HepG2 (cell line): ENCODE measurements around the gene GHR. TPM values are rescaled to one million over a fixed set of nuclear protein-coding genes. Genes with fewer than 3 reads are reported as not detected.
A peak's percentile ranks its signal among the peaks of the same experiment; 100 is the strongest.

Experiments
- ATAC-seq: fragments of 200-7000 bp; cut with Tn5 transposase; 3 replicates; pipeline ENCODE4 v1.9.1; 2020; ENCODE audit warnings: mild to moderate bottlenecking, moderate library complexity
- BruUV-seq: library from RNA; stranded (reverse); fragments of 400-500 nt; replicated peaks from 2 replicates; lab custom pipeline; 2021; lab: Mats Ljungman, UMichigan
- CTCF ChIA-PET: fragments of 300-600 bp; formaldehyde crosslinking; extraction: SDS; loops from one replicate; lab custom pipeline; 2021; ENCODE audit warnings: low total read pairs, inconsistent platforms, low intra/inter-chr PET ratio; lab: Yijun Ruan, JAX
- POLR2A ChIA-PET: fragments of 350-600 bp; sonication (Branson Sonifier 250); formaldehyde crosslinking; loops from one replicate; lab custom pipeline; 2020; ENCODE audit warnings: antibody characterized with exemption, inconsistent platforms; lab: Yijun Ruan, JAX
- DNase-seq: peaks from one replicate; pipeline ENCODE4 v3.0.0-alpha.2; 2015; ENCODE audit warnings: low spot score
- FAIRE-seq: peaks from 3 replicates; lab custom pipeline; 2011; peaks lifted over from hg19 to GRCh38; lab: Jason Lieb, UNC
- H2AFZ ChIP-seq: one replicate; pipeline ENCODE4 v1.6.1; 2011; ENCODE audit warnings: low read length, inconsistent platforms
- H3K27ac ChIP-seq: fragments of 300-600 bp; 3 replicates; pipeline ENCODE4 v1.8.0; 2011; ENCODE audit warnings: mixed run types, mild to moderate bottlenecking, mixed read lengths, low read length, inconsistent platforms; ENCODE audit not compliant: insufficient read depth; ENCODE audit errors: extremely low read length
- H3K27me3 ChIP-seq, 2 experiments: fragments of 200-600 bp in 1 of 2; 2 replicates in 1 of 2; 3 replicates in 1 of 2; pipeline versions ENCODE4 v1.6.0 to v1.8.0; 2011; ENCODE audit warnings: low read length in 2 of 2, mild to moderate bottlenecking in 2 of 2, moderate library complexity in 2 of 2, inconsistent platforms in 1 of 2; ENCODE audit not compliant: insufficient read depth in 2 of 2, control insufficient read depth in 1 of 2
- H3K36me3 ChIP-seq, 2 experiments: fragments of 200-600 bp in 1 of 2; replicated peaks in 1 of 2; 2 replicates in 1 of 2; 3 replicates in 1 of 2; pipeline versions ENCODE4 v1.5.1 to v1.8.0; 2011; ENCODE audit warnings: low read length in 2 of 2, inconsistent platforms in 1 of 2; ENCODE audit not compliant: insufficient read depth in 2 of 2, control insufficient read depth in 1 of 2
- H3K4me1 ChIP-seq: 2 replicates; pipeline ENCODE4 v1.5.1; 2012; ENCODE audit warnings: low read length, inconsistent platforms; ENCODE audit not compliant: insufficient read depth
- H3K4me2 ChIP-seq: 2 replicates; pipeline ENCODE4 v1.6.0; 2011; ENCODE audit warnings: low read depth, low read length, inconsistent platforms
- H3K4me3 ChIP-seq, 3 experiments: fragments of 200-600 bp in 1 of 3; sonication (generic), shearing (Covaris generic) in 1 of 3; replicated peaks in 1 of 3; 2 replicates each; pipeline ENCODE4 v1.5.1; 2011 to 2016; ENCODE audit warnings: low read length in 3 of 3, inconsistent platforms in 2 of 3, low read depth in 2 of 3, mild to moderate bottlenecking in 2 of 3, control low read depth in 1 of 3, mixed read lengths in 1 of 3; ENCODE audit not compliant: insufficient read depth in 1 of 3
- H3K79me2 ChIP-seq: one replicate; pipeline ENCODE4 v1.6.1; 2011; ENCODE audit warnings: low read length, inconsistent platforms; ENCODE audit not compliant: insufficient read depth
- H3K9ac ChIP-seq: 2 replicates; pipeline ENCODE4 v1.6.0; 2011; ENCODE audit warnings: mild to moderate bottlenecking, low read depth, low read length, inconsistent platforms; ENCODE audit not compliant: insufficient read depth
- H3K9me3 ChIP-seq: 2 replicates; pipeline ENCODE4 v1.5.1; 2012; ENCODE audit warnings: mild to moderate bottlenecking, low read length
- H4K20me1 ChIP-seq: 2 replicates; pipeline ENCODE4 v1.6.0; 2011; ENCODE audit warnings: inconsistent platforms, mild to moderate bottlenecking, low read length, moderate library complexity; ENCODE audit not compliant: insufficient read depth
- CBX5 ChIP-seq: sonication (generic); formaldehyde crosslinking; IDR thresholded peaks from 2 replicates; pipeline ENCODE4 v1.4.0; 2020; ENCODE audit warnings: missing genetic modification reagents, borderline replicate concordance
- DZIP1 ChIP-seq: sonication (generic); formaldehyde crosslinking; IDR thresholded peaks from 2 replicates; pipeline ENCODE4 v1.5.0; 2020; ENCODE audit warnings: mild to moderate bottlenecking, missing genetic modification reagents
- FOXO4 ChIP-seq: sonication (generic); formaldehyde crosslinking; conservative IDR thresholded peaks from 2 replicates; pipeline ENCODE4 v1.8.1; 2023; ENCODE audit warnings: missing genetic modification reagents
- HNRNPLL ChIP-seq: fragments of 200-400 bp; formaldehyde crosslinking; IDR thresholded peaks from 2 replicates; pipeline ENCODE4 v1.6.1; 2017; ENCODE audit warnings: mild to moderate bottlenecking, low read depth, low read length; ENCODE audit not compliant: poor library complexity, severe bottlenecking
- PRDM4 ChIP-seq: sonication (generic); formaldehyde crosslinking; IDR thresholded peaks from 2 replicates; pipeline ENCODE4 v1.9.0; 2021; ENCODE audit warnings: missing genetic modification reagents, borderline replicate concordance
- THAP8 ChIP-seq: sonication (generic); formaldehyde crosslinking; IDR thresholded peaks from 2 replicates; pipeline ENCODE4 v1.5.1; 2020; ENCODE audit warnings: missing genetic modification reagents, mild to moderate bottlenecking, borderline replicate concordance
- YEATS2 ChIP-seq: sonication (generic); formaldehyde crosslinking; IDR thresholded peaks from 2 replicates; pipeline ENCODE4 v1.4.0; 2020; ENCODE audit warnings: missing genetic modification reagents, borderline replicate concordance
- ZFAT ChIP-seq: sonication (generic); formaldehyde crosslinking; conservative IDR thresholded peaks from 2 replicates; pipeline ENCODE4 v1.8.1; 2023; ENCODE audit warnings: missing genetic modification reagents, inconsistent platforms
- ZNF383 ChIP-seq: sonication (generic); formaldehyde crosslinking; IDR thresholded peaks from 2 replicates; pipeline ENCODE4 v1.4.0; 2020; ENCODE audit warnings: missing genetic modification reagents, mild to moderate bottlenecking, borderline replicate concordance
- WGBS: methylation state at CpG from one replicate; pipeline ENCODE4 v1.1.6; 2017; ENCODE audit warnings: low lambda C conversion rate; 5-methylcytosine and 5-hydroxymethylcytosine counted together
- in situ Hi-C: cut with HindIII; loops from 2 replicates; pipeline ENCODE4 v1.10.0; 2017; ENCODE audit warnings: low pct_unique_long_range_greater_than_20kb; ENCODE audit not compliant: extremely low pct_ligation_motif_present
- intact Hi-C: fragments of 100-400 bp; cut with micrococcal nuclease; formaldehyde crosslinking; loops from one replicate; pipeline ENCODE4 v1.10.0; 2022; ENCODE audit not compliant: unreplicated experiment
- polyA plus RNA-seq, 8 experiments: library from polyadenylated mRNA; depleted of rRNA in 3 of 8; stranded (reverse) in 7 of 8; unstranded in 1 of 8; fragments of >200 nt; fragmentation: Illumina TruSeq in 4 of 8; extraction: Trizol in 4 of 8; gene quantifications; 2 replicates each; pipeline versions ENCODE4 v1.2.1 to v1.2.3, GENCODE V29; 2011 to 2016; ENCODE audit warnings: low read depth in 4 of 8, missing spikeins in 1 of 8, mixed read lengths in 1 of 8; ENCODE audit not compliant: insufficient read depth in 1 of 8
- total RNA-seq, 5 experiments: library from RNA; depleted of rRNA; stranded (reverse); fragments of >200 nt; fragmentation: Illumina TruSeq; extraction: Trizol; gene quantifications; 2 replicates each; pipeline ENCODE4 v1.2.3, GENCODE V29; 2016; ENCODE audit warnings: low read depth in 1 of 5

The GHR gene
- total and polyA plus RNA-seq, 2 of the 13 experiments (the other 11 are each of a cell fraction or from before 2014, with no cell fraction given): 0.07 TPM; not detected in 1

GRCh38 chr5:42581845-42582244, 158.6 kb downstream of the GHR start (continued):
- no peak for TF ChIP-seq YEATS2 (CRISPR knock-in tag)
- no peak for TF ChIP-seq PRDM4

- FAIRE-seq (no peak), ATAC-seq (peak; percentile 47), DNase-seq (no peak)
- H3K36me3 ChIP-seq: no peaks in the 10 kb centered on the region
- intact Hi-C loops: loop anchor here (1.0 kb wide), 3 partner anchors 66 to 577 kb away; partner anchors contain the start of gene GHR
- H3K27ac ChIP-seq: no peak overlapping the region
- H3K9me3 ChIP-seq: no peaks in the 10 kb centered on the region
- no peaks in the 10 kb centered on the region for H3K79me2 ChIP-seq
- BruUV-seq: no TSS peak
- CTCF ChIA-PET: interaction anchor here (1.0 to 2.0 kb wide), 4 partner anchors 159 to 726 kb away, joined by 3 to 11 read pairs (median 4); partner anchors contain the start of gene GHR
- TF ChIP-seq DZIP1: no peak
- TF ChIP-seq THAP8 (CRISPR knock-in tag): no peak
- TF ChIP-seq HNRNPLL: no peak
- no peak for TF ChIP-seq ZNF383 (CRISPR knock-in tag)
- TF ChIP-seq CBX5 (CRISPR knock-in tag): no peak
- TF ChIP-seq FOXO4 (CRISPR knock-in tag): no peak
- no peak for TF ChIP-seq ZFAT
- H2AFZ ChIP-seq: no peak overlapping the region
- no peak overlapping the region for H3K4me2 ChIP-seq
- 56% methylated on average over 13 of the region's 13 CpGs for WGBS
- no peak overlapping the region for H3K9ac ChIP-seq
- H3K4me1 ChIP-seq: no peaks in the 10 kb centered on the region
- in situ Hi-C loops: loop anchor here (25.0 kb wide), 1 partner anchor 720 kb away; the partner anchor contains the start of gene OXCT1
- H3K27me3 ChIP-seq: no peaks in the 10 kb centered on the region
- no peak overlapping the region for H3K4me3 ChIP-seq
- H4K20me1 ChIP-seq: no peaks in the 10 kb centered on the region
- POLR2A ChIA-PET: no interaction called here
These were observed 159.5 kb downstream of the GHR start for GRCh38 chr5:42582723-42583122.
